HG02798 (cell line): ENCODE data around the gene NHP2.

Source experiments
- ATAC-seq: cut with Tn5 transposase; IDR thresholded peaks from one replicate; pipeline ENCODE4 v1.9.1; 2021; ENCODE audit warnings: mild to moderate bottlenecking; ENCODE audit not compliant: unreplicated experiment, poor library complexity

The NHP2 gene

DNA sequence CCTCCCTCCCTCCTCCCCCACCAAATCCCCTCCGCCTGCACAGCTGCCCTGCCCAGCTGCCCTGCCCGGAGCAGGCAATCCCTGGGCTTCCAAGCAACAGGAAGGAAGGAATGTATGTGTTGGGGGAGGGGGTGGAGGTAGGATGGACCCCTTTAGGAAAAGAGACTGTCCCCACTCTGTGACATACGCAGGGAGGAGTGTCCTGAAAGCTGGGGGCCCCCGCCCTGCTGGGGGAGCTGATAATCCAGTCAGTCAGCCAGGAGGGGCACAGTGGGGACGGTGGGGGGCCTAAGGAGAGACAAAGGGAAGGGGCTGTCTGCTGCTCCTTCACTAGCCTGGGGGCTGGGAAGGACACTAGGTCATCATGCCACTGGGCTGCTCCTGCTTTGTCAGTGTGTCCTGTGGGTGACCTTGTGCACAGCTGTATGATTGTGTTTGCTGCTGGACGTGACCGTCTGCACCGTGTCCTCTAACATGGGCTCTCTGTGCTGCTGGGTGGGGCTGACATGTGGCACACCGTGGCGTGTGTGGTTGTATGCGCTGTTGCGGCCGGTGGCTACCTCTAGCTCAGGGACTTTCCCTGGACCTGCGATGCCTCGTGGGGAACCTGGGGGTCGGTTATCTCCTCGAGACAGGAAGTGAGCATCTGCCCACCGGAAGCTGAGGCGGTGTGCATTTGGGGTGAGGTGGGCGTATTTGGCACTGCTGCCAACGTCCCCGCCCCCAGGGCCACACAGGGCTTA, 37.4 kb downstream of the NHP2 start:
- peak; percentile 25 for ATAC-seq

DNA sequence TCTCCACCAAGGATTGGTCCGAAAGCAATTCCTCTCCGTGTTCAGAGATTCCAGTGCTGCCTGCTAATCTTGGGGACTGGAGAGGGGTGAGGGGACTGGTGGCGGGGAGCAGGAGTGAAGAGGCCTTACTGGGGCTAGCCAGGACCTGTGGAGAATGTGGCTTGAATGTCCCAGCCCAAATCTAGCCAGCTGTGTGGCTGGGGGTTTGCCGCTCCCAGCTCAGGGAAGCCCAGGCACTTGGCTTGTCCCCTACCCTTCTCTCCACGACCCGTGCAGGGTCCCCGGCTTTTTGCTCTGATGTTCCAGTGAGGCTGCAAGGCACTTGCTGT, 37.9 kb downstream of the NHP2 start:
- no peak for ATAC-seq

DNA sequence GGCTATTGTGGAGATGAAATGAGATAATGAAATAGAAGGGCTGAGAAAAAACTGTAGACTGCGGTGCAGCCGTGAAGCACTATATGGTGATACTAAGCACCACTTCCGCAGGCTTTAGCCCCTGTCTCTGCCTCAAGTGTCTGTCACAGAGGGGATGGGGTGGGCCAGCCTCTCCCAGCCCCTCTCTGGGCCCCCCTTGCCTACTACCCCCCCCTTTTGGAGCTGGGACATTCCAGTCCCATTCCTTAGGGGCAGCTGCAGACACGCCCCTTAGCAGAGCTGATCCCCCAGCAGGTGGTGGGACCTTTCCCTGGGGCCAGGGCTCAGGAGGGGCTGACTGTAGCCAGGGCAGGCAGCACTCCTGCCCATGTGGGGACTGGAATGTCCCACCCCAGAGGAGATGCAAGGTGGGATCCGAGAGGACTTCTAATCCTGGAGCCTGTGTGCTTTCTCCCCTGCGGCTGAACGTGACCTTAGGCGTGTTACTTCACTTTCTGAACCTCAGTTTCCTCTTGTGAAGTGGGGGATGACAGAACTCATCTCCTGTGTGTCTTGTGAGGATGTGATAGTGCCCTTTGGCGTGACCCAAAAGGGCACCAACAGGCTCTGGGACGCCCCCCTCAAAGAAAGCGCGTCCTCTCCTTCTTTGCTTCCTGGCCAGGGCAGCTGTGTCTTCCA, 38.4 kb downstream of the NHP2 start:
- ATAC-seq, result no peak

DNA sequence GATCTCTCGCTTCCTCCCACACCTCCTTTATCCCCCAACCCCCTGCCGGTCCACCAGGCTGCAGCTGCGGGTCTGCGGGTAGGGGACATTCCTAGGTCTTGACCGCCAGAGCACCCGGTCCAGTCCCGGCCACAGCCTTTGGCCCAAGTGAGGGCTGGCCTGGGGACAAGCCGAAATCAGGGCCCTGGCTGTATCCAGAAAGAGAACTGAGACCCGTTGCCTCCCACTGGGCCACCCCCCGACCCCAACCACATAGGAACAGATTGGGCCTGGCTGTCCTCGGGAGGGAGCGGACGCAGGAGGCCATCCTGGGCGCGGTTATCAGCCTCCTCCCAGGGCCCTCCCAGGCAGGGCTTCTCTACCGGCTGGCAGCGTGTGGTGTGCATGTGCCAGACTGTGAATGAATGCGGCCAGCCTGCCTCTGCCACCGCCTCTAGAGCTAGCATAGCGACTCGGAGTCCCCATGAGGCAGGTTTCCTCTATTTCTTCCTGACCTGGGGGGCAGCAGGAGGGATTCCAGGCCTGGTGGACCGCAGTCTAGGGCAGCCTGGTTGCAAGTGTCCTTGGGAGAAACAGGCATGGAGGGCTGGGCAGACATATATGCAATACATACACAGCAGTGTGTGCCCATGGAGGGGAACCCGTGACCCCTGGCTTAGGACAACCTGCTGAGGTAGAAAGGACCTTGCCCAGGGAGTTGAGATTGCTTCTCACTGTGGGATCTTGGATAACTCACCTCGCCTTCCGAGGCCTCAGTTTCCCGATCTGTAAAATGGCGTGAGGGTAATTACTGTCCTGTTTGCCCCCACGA, 39.2 kb downstream of the NHP2 start:
- no peak for ATAC-seq

DNA sequence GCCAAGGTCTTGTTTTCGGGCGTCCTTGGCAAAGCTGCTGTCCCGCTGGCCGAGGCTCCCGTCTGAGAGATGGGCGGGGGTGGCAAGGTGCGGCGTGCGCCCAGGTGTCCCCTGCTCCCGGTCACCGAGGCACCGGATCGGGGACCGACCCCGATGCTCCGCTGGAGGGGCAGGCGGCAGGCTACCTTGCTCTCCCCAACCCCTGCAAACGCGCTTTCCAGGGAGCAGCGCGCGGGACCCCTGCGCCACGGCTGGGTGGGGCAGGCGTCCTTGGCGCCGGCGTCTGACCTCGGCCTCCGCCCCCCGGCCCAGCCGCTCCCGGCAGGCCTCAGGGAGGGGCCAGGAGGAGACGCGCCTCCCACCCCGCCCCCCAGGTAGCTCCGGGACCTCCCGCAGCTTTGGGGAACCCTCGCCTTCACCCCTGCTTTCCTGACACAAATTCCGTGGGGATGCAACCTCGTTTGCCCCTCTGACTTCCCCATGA, 39.8 kb downstream of the NHP2 start:
- no peak for ATAC-seq

DNA sequence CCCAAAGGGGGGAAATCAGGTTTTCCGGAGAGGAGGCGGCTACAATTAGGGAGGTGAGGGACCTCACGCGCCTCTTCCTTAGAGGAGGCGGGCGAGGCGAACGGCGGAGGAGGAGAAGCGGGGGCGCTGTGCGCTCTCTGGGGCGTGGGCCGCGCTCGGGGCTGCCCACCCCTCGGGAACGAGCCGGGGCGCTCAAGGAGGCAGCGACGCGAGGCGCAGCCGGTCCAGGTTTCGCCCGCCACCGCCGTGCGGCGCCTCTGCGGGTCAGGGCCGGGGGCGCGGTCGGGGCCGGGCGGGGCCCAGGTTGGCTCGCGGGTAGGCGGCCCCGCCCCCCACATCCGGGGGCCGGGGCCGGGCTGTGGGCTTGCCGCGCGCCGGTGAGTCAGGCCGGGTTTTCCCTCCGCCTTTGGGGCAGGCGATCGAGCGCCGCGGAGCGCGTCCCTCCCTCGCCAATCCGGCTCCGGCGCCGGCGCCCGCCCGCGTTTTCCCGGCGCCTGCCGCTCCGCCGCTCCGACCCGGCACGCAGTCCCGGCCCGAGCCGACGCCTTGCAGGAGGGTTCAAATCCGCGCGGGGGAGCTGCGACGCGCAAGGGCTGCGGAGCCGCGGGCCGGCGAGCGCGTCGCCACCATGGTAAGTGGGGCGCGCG, 40.4 kb downstream of the NHP2 start, which contains the start of gene N4BP3:
N4BP3 (plus strand) TSS at position 392 of the 647 bp plus-strand sequence. CDS start 6,052 bp downstream, outside the sequence.
- peak; percentile 73 for ATAC-seq

DNA sequence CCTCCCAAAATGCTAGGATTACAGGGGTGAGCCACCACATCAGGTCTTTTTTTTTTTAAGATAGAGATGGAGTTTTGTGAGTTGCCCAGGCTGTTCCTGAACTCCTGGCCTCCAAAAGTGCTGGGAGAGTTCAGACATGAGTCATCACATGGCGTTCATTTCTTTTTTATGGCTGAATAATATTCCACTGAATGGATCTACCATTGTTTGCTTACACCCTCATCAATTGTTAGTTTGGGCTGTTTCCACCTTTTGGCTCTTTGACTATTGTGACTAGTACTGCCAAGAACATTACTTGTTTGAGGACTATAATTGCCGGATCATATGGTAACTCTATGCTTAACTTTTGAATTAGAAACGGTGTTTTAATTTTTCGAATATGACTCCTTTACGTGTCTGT, 41.1 kb downstream of the NHP2 start:
- no peak for ATAC-seq

DNA sequence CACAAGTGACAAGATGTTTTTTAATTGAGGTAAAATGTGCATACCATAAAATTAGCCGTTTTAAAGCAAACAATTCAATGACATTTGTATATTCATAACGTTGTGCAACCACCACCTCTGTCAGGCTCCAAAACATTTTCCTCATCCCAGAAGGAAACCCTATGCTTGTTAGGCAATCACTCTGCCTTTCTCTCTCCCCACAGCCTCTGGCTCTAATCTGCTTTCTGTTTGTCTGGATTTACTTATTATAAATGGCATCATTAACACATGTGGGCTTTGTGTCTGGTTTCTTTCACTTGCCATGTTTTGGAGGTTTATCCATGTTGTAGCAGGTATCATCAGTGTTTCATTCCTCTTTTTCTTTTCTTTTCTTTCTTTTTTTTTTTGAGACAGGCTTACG, 41.8 kb downstream of the NHP2 start:
- ATAC-seq, result no peak

DNA sequence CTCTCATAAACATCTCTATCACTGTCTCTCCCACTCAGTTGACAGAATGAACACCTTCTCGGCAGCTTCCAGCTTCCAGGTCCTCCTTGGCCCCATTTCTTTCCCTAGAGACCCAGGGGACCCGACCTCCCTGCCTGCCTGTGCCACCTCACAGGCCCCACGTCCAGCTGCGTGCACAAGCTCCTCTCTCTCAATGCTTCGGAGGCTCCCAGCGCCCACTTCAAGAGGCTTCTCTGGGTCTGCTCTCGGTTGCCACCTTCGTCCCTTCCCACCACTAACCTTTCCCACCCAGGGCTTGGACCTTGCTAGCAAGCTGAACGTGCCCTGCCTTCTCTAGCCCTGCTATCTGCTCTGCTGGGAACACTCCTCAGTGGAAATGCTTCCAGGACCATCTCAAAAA, 43.2 kb downstream of the NHP2 start:
- ATAC-seq, result no peak

DNA sequence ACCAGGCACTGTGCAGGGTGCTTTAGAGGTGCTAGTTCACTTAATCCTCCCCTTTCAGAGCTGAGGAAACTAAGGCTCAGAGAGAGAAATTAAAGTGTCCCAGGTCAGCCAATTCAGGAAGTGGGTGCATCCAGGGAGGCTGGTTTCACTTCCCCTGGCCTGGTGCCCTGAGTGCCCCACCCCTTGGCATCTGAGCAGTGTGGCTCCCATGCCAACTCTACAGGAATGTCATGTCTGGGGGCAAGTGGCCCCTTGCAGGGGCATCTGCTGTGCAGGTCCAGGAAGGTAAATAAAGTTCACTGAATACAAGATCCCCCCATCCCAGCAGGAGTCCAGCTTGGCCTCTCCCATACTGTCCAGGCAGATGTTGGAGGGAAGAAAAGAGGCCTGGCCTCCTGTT, 44.7 kb downstream of the NHP2 start:
- no peak for ATAC-seq

DNA sequence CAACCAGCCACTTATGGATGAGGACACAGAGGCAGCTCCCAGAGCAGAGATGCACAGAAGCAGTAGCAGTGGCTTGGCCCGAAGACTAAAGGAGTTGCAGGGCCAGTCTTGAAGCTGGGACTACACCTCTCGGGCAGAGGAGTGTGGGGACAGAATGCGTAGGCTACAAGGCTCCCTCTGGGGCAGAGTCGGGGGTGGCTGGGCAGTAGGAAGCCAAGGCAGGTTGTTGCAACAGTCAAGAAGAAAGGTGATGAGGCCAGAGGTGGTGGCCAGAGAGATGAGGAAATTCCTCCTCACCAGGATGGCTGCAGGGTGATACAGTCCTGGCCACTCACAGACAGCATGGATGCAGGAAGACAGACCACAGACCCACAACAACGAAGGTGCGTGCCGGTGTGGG, 45.2 kb downstream of the NHP2 start:
- ATAC-seq, result no peak

DNA sequence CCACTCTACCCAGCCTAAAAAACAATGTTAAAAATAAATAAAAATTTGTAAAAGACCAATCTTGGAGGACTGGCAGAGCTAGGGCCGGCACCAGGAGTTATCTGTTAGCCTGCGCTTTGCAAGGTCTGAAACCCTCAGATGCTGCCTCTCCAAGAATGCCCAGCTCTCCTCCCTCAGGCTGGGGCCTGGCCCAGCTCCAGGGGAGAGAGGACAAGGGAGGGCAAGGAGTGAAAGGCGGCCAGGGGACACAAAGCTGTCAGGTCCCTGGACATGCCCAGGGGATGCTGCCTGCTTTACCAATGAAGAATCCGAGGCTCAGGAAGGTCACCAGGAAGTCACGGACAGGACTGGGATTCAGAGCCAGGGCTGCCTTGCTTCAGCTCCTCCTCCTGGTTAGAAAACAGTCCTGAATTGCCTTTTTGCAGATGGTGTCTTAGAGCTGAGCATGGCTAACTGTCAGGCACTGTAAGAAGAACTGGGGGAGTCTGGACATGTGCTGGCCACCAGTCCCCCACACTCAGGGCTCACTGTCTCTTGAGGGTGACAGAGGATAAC, 45.9 kb downstream of the NHP2 start:
- ATAC-seq, result no peak

DNA sequence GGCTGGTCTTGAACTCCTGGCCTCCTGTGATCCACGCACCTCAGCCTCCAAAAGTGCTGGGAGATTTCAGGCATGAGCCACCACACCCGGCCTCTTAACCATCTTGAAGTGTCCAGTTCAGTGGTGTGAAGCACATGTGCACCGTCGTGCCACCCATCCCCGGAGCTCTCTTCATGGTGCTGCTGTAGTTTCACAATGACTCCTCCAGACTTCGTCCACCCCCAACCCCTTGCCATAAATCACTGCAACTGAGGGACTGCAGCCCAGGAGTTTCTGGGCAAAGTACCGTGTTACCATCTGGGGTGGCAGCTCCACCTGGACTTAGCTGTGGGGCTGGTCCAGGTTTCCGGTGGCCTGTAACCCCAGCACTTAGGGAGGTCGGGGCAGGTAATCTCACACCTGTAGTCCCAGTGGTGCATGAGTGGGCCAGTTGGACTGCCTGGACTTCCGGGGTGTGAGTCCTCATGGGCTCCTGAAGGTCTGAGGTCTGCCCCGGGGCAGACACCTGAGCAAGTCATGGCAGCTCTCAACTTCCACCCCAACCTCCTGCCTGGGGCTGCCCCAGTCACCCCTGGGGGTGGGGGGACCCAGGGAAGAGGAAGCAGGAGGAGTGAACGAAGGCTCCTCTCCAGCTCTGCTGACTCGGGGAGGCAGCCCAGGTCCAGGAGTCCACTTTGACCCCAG, 47.0 kb downstream of the NHP2 start:
- no peak for ATAC-seq

DNA sequence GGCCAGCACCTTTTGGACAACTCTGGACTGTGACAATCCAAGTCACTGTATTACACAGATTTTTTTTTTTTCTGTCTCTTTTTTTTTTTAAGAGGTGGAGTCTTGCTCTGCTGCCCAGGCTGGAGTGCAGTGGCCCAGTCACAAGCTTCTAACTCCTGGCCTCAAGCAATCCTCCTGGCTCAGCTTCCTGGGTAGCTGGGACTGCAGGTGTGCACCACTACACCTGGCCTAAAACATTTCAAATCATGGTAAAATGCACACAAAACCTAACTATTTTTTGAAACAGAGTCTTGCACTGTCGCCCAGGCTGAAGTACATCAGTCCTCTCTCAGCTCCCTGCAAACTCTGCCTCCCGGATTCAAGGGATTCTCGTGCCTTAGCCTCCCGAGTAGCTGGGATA, 47.6 kb downstream of the NHP2 start:
- ATAC-seq, result no peak

DNA sequence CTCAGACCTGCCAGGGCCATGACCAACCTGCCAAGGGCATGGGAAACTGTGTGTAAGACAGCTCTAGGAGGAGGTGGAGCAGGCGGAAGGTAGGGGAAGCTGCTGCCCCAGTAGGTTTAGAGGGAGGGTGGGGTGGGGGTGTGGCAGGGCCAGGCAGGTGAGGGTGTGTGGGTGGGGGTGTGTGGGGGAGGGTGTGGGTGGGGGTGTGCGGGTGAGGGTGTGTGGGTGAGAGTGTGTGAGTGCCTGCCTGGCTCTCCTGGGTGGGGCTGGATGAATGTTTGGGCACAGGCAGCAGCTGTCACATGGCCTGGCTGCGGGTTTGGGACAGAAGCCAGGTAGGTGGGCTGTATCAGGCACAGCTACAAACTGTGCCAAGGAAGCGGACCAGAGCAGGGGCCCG, 49.2 kb downstream of the NHP2 start:
- ATAC-seq, result no peak

DNA sequence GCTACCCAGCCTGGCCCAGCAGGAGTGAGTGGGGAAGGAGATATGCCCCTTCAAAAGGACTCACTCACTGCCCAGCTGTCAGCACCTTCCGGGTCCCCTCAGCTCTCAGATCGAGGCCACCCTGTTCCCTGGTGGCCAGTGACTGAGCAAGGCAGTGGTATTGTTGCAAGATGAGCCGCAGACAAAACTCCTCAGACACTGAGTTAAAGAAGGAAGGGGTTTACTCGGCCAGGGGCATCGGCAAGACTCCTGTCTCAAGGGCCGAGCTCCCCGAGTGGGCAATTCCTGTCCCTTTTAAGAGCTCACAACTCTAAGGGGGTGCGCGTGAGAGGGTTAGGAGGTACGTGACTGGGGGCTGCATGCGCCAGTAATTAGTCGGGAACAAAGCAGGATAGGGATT, 50.1 kb downstream of the NHP2 start:
- no peak for ATAC-seq
